DND-41 (cell line): ENCODE data around the gene SLC2A8.

Source experiments
- ATAC-seq: fragments of 200-7000 bp; cut with Tn5 transposase; 3 replicates; pipeline ENCODE4 v1.9.1; 2021; ENCODE audit warnings: low read depth; ENCODE audit not compliant: insufficient read depth
- DNase-seq: peaks from one replicate; pipeline ENCODE4 v3.0.0-alpha.2; 2020
- H2AFZ ChIP-seq: 2 replicates; pipeline ENCODE4 v1.6.0; 2012; ENCODE audit warnings: low read depth, low read length
- H3K27ac ChIP-seq: 2 replicates; pipeline ENCODE4 v1.5.1; 2012; ENCODE audit warnings: low read length, inconsistent platforms
- H3K27me3 ChIP-seq: fragments of 200-600 bp; sonication (generic); 2 replicates; pipeline ENCODE4 v1.6.0; 2012; ENCODE audit warnings: low read length, mild to moderate bottlenecking, inconsistent platforms; ENCODE audit not compliant: insufficient read depth, poor library complexity
- H3K36me3 ChIP-seq: 2 replicates; pipeline ENCODE4 v1.5.1; 2012; ENCODE audit warnings: low read length, inconsistent platforms; ENCODE audit not compliant: insufficient read depth
- H3K4me1 ChIP-seq: 2 replicates; pipeline ENCODE4 v1.5.1; 2012; ENCODE audit warnings: mild to moderate bottlenecking, low read length; ENCODE audit not compliant: insufficient read depth
- H3K4me2 ChIP-seq: 2 replicates; pipeline ENCODE4 v1.6.0; 2012; ENCODE audit warnings: mild to moderate bottlenecking, moderate library complexity, low read length, inconsistent platforms; ENCODE audit not compliant: insufficient read depth
- H3K4me3 ChIP-seq, 2 experiments: fragments of 200-600 bp in 1 of 2; shearing (Covaris generic) in 1 of 2; 2 replicates each; pipeline ENCODE4 v1.5.1; 2012 to 2016; ENCODE audit warnings: inconsistent platforms in 2 of 2, low read length in 2 of 2, mild to moderate bottlenecking in 2 of 2, low read depth in 1 of 2, moderate library complexity in 1 of 2
- H3K79me2 ChIP-seq: 2 replicates; pipeline ENCODE4 v1.6.0; 2012; ENCODE audit warnings: low read length, inconsistent platforms; ENCODE audit not compliant: insufficient read depth
- H3K9ac ChIP-seq: 2 replicates; pipeline ENCODE4 v1.6.0; 2012; ENCODE audit warnings: low read depth, mild to moderate bottlenecking, inconsistent platforms, low read length, moderate library complexity
- H3K9me3 ChIP-seq: 2 replicates; pipeline ENCODE4 v1.5.1; 2012; ENCODE audit warnings: low read length, moderate library complexity, mild to moderate bottlenecking, inconsistent platforms; ENCODE audit not compliant: insufficient read depth, severe bottlenecking
- H4K20me1 ChIP-seq: 2 replicates; pipeline ENCODE4 v1.6.0; 2012; ENCODE audit warnings: low read length; ENCODE audit not compliant: insufficient read depth
- CTCF ChIP-seq: IDR thresholded peaks from 2 replicates; pipeline ENCODE4 v1.5.1; 2012; ENCODE audit warnings: borderline replicate concordance, low read length, moderate library complexity, mild to moderate bottlenecking; ENCODE audit not compliant: poor library complexity, severe bottlenecking; ENCODE audit errors: extremely low read depth
- EZH2 ChIP-seq: IDR thresholded peaks from 3 replicates; pipeline ENCODE4 v1.6.1; 2012; ENCODE audit warnings: borderline replicate concordance, low read depth, mild to moderate bottlenecking, moderate library complexity, low read length, inconsistent platforms; ENCODE audit not compliant: severe bottlenecking

The SLC2A8 gene

GRCh38 chr9:127428348-127428747 lies 31.4 kb downstream of the SLC2A8 start:
- ATAC-seq (no peak), DNase-seq (no peak)
- H3K36me3 ChIP-seq, result peaks cover 22% of the 10 kb centered on the region
- TF ChIP-seq EZH2, result no peak
- TF ChIP-seq CTCF, result no peak
- peaks cover 37% of the 10 kb centered on the region for H3K79me2 ChIP-seq
- no peaks in the 10 kb centered on the region for H4K20me1 ChIP-seq
- H2AFZ ChIP-seq, result no peak overlapping the region
- H3K27ac ChIP-seq, result no peak overlapping the region
- H3K4me1 ChIP-seq, result peaks cover 21% of the 10 kb centered on the region
- no peaks in the 10 kb centered on the region for H3K27me3 ChIP-seq
- H3K4me2 ChIP-seq, result no peak overlapping the region
- H3K9me3 ChIP-seq, result no peaks in the 10 kb centered on the region
- no peak overlapping the region for H3K9ac ChIP-seq
- no peak overlapping the region for H3K4me3 ChIP-seq

- no peak overlapping the region for H3K27ac ChIP-seq
- no peak overlapping the region for H3K4me3 ChIP-seq
- peaks cover 23% of the 10 kb centered on the region for H3K79me2 ChIP-seq
- no peaks in the 10 kb centered on the region for H3K9me3 ChIP-seq
- H3K4me2 ChIP-seq, result no peak overlapping the region
- ATAC-seq, result no peak
- TF ChIP-seq CTCF (no peak), EZH2 (no peak)
- peaks cover 13% of the 10 kb centered on the region for H3K4me1 ChIP-seq
- H4K20me1 ChIP-seq, result no peaks in the 10 kb centered on the region
- H2AFZ ChIP-seq, result no peak overlapping the region
- H3K9ac ChIP-seq, result no peak overlapping the region
- peaks cover 42% of the 10 kb centered on the region for H3K36me3 ChIP-seq
- H3K27me3 ChIP-seq, result no peaks in the 10 kb centered on the region
- no peak for DNase-seq
Observed at GRCh38 chr9:127430415-127430814, 33.4 kb downstream of the SLC2A8 start.

GRCh38 chr9:127437497-127438264 lies 40.7 kb downstream of the SLC2A8 start:
- H4K20me1 ChIP-seq, result no peaks in the 10 kb centered on the region
- no peaks in the 10 kb centered on the region for H3K9me3 ChIP-seq
- H2AFZ ChIP-seq, result no peak overlapping the region
- no peaks in the 10 kb centered on the region for H3K27me3 ChIP-seq
- no peaks in the 10 kb centered on the region for H3K79me2 ChIP-seq
- H3K36me3 ChIP-seq, result peaks cover 86% of the 10 kb centered on the region
- TF ChIP-seq CTCF (no peak), EZH2 (no peak)
- ATAC-seq (no peak), DNase-seq (no peak)
- no peak overlapping the region for H3K4me3 ChIP-seq
- H3K4me1 ChIP-seq, result no peaks in the 10 kb centered on the region
- no peak overlapping the region for H3K4me2 ChIP-seq
- H3K9ac ChIP-seq, result no peak overlapping the region
- H3K27ac ChIP-seq, result no peak overlapping the region

- H3K4me1 ChIP-seq, result no peaks in the 10 kb centered on the region
- H3K79me2 ChIP-seq, result no peaks in the 10 kb centered on the region
- H3K9me3 ChIP-seq, result no peaks in the 10 kb centered on the region
- ATAC-seq (no peak), DNase-seq (no peak)
- peaks cover 84% of the 10 kb centered on the region for H3K36me3 ChIP-seq
- H3K4me3 ChIP-seq, result no peak overlapping the region
- no peak overlapping the region for H3K4me2 ChIP-seq
- no peaks in the 10 kb centered on the region for H4K20me1 ChIP-seq
- no peak overlapping the region for H3K27ac ChIP-seq
- no peak overlapping the region for H2AFZ ChIP-seq
- H3K9ac ChIP-seq, result no peak overlapping the region
- H3K27me3 ChIP-seq, result no peaks in the 10 kb centered on the region
- TF ChIP-seq CTCF (no peak), EZH2 (no peak)
Observed at GRCh38 chr9:127438394-127438793, 41.4 kb downstream of the SLC2A8 start.
